Right lobe of liver (tissue), 6 donors: Measurements from ENCODE around the gene TBC1D2. TPM values are rescaled to one million over a fixed set of nuclear protein-coding genes. Genes with fewer than 3 reads are reported as not detected.

ENCODE experiments used
- ATAC-seq, 4 donors: fragments of 200-7000 bp; cut with Tn5 transposase; one replicate each; pipeline ENCODE4 v1.9.1; 2020; ENCODE audit warnings: mild to moderate bottlenecking in 4 of 4, moderate library complexity in 4 of 4
- DNase-seq, 3 donors: peaks; one replicate each; pipeline ENCODE4 v3.0.0-alpha.2; 2020
- H3K27ac ChIP-seq, 3 donors: fragments of 200-600 bp; one replicate each; pipeline ENCODE4 v1.8.0; 2022
- H3K27me3 ChIP-seq, 2 donors: fragments of 200-600 bp; one replicate each; pipeline ENCODE4 v1.8.0; 2022
- H3K36me3 ChIP-seq, 4 donors: fragments of 200-600 bp; sonication (generic) in 1 of 4; one replicate each; pipeline versions ENCODE4 v1.5.1 to v1.8.0; 2017 to 2022; ENCODE audit warnings: control low read depth in 1 of 4
- H3K4me1 ChIP-seq, 4 donors: fragments of 200-600 bp; sonication (generic) in 1 of 4; one replicate each; pipeline versions ENCODE4 v1.5.1 to v1.8.0; 2017 to 2022; ENCODE audit warnings: control low read depth in 1 of 4
- H3K4me3 ChIP-seq, 3 donors: fragments of 200-600 bp; one replicate each; pipeline ENCODE4 v1.8.0; 2022
- H3K9me3 ChIP-seq, 4 donors: fragments of 200-600 bp; sonication (generic) in 1 of 4; one replicate each; pipeline versions ENCODE4 v1.5.1 to v1.8.0; 2017 to 2022; ENCODE audit warnings: control low read depth in 1 of 4
- POLR2A ChIP-seq: fragments of 450-650 bp; IDR thresholded peaks from one replicate; pipeline ENCODE4 v1.6.1; 2017; ENCODE audit warnings: antibody characterized with exemption, mild to moderate bottlenecking
- WGBS: methylation state at CpG from one replicate; pipeline ENCODE4 v1.1.6; 2018; ENCODE audit warnings: low coverage, low lambda C conversion rate; ENCODE audit not compliant: insufficient coverage; ENCODE audit errors: missing lambda C conversion rate; 5-methylcytosine and 5-hydroxymethylcytosine counted together
- intact Hi-C, 2 donors: fragments of 100-400 bp; cut with DNase I; formaldehyde crosslinking; loops; one replicate each; pipeline versions ENCODE4 v1.11.2 to v1.14.1; 2022
- microRNA-seq, 2 donors: library from miRNA; unstranded; fragments of <30 nt; microRNA quantifications; one replicate each; pipeline ENCODE4, GENCODE V29; 2019 to 2020
- small RNA-seq, 2 experiments: library from RNA; depleted of rRNA; stranded (forward); fragments of <200 nt; gene quantifications; one replicate each; pipeline ENCODE3, GENCODE V24; 2016
- total RNA-seq, 6 experiments: library from RNA; depleted of rRNA in 2 of 6; stranded (reverse); fragments of >200 nt in 2 of 6; fragmentation: NEBNext Ultra II Directional in 3 of 6; extraction: Animal tissue kit (Norgen Biotek cat#: 25700) in 3 of 6; gene quantifications; one replicate each; pipeline versions ENCODE4 v1.1.0 to v1.2.4, GENCODE V29; 2016 to 2023
- TF ChIP-seq, protein P1 (sequence below), 4 donors: fragments of 200-600 bp in 3 of 4; fragments of 450-650 bp in 1 of 4; IDR thresholded peaks; one replicate each; pipeline versions ENCODE4 v1.5.1 to v1.8.0; 2016 to 2022; ENCODE audit warnings: antibody characterized with exemption in 4 of 4, mild to moderate bottlenecking in 2 of 4
- donor health status: DM: no; HTN: yes; CAD: no.
- donor health status: DM: no; HTN: no; CAD: no.
- donor health status: DM: no; HTN: no; CAD: no.
- donor health status: DM: no; HTN: yes; CAD: no.
- donor health status: DM: no; HTN: yes; CAD: no.

Gene TBC1D2
- total RNA-seq, 6 experiments from 2014 or later: 5.1 to 17.5 (median 9.7) TPM

DNA sequence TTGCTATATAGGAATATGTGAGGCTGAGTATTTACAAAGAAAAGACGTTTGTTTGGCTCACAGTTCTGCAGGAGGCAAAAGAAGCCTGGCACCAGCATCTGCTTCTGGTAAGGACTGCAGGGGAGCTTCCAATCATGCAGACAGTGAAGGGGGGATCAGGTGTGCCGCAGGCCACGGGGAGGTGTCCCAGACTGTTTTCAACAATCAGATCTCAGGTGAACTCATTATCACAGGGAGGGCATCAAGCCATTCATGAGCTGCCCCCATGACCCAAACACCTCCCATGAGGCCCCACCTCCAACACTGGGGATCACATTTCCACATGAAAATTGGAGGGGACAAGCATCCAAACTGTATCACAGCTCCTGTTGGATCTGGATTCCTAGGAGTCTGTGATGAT lies 106.0 kb downstream of the TBC1D2 start:
- 55% methylated on average over 1 of the region's 3 CpGs for WGBS
- Histone ChIP-seq H3K4me3 (no peak overlapping the region), H3K27ac (no peak overlapping the region), H3K9me3 (no peaks in the 10 kb centered on the region), H3K27me3 (no peaks in the 10 kb centered on the region), H3K4me1 (peaks cover 0 to 19% (median 7%) of the 10 kb centered on the region in 4 donors), H3K36me3 (no peaks in the 10 kb centered on the region)
- no peak for ATAC-seq
- intact Hi-C loops: no loop called here
- DNase-seq: no peak
- TF ChIP-seq, protein P1, sequence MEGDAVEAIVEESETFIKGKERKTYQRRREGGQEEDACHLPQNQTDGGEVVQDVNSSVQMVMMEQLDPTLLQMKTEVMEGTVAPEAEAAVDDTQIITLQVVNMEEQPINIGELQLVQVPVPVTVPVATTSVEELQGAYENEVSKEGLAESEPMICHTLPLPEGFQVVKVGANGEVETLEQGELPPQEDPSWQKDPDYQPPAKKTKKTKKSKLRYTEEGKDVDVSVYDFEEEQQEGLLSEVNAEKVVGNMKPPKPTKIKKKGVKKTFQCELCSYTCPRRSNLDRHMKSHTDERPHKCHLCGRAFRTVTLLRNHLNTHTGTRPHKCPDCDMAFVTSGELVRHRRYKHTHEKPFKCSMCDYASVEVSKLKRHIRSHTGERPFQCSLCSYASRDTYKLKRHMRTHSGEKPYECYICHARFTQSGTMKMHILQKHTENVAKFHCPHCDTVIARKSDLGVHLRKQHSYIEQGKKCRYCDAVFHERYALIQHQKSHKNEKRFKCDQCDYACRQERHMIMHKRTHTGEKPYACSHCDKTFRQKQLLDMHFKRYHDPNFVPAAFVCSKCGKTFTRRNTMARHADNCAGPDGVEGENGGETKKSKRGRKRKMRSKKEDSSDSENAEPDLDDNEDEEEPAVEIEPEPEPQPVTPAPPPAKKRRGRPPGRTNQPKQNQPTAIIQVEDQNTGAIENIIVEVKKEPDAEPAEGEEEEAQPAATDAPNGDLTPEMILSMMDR (IDR thresholded peaks at IDR 0.05): no peak
- TF ChIP-seq POLR2A: no peak

Small RNA genes lying within 50 kb of the gene (microRNA-seq; reads per million reads assigned to microRNA genes)
- gene MIR6854: 0 reads per million in 2 donors

Small RNA genes lying within 50 kb of the gene (small RNA-seq; reads per million reads assigned to genes)
- gene MIR6854: 0 reads per million in 2 experiments

Other genes starting within 250 kb of the TBC1D2 start
- 10 to 100 TPM; 16.4 to 43.2 (median 30.2) TPM for gene NANS, start 198.9 kb downstream of the TBC1D2 start, total RNA-seq
- 10 to 100 TPM; 22.6 to 34.6 (median 27.3) TPM for gene TRIM14, start 136.4 kb downstream of the TBC1D2 start, total RNA-seq
- 1 to 10 TPM in 5 of 6 experiments, under 1 TPM in 1; 0.67 to 6.2 (median 3.3) TPM for gene CORO2A, start 63.0 kb downstream of the TBC1D2 start, total RNA-seq